HG03565 (cell line): Measurements from ENCODE around the gene NXN.
"Not testable (repeated sequence)": the region's sequence is repeated elsewhere in the genome, so short reads cannot be mapped to it uniquely, and the experiment has no call there.

Source experiments
- ATAC-seq: cut with Tn5 transposase; IDR thresholded peaks from one replicate; pipeline ENCODE4 v1.9.1; 2021; ENCODE audit warnings: mild to moderate bottlenecking, moderate library complexity; ENCODE audit not compliant: unreplicated experiment

The NXN gene

GRCh38 chr17:980406-981291 lies 1.1 kb upstream of the NXN start:
- no peak for ATAC-seq

- ATAC-seq, result no peak
These were observed 401 bp downstream of the NXN start for GRCh38 chr17:979212-979538.

- ATAC-seq, result no peak
These were observed 1.2 kb downstream of the NXN start for GRCh38 chr17:978103-979093.

GRCh38 chr17:977166-977565 lies 2.4 kb downstream of the NXN start:
- no peak for ATAC-seq

GRCh38 chr17:976312-976711 lies 3.3 kb downstream of the NXN start:
- no peak for ATAC-seq

GRCh38 chr17:975371-975915 lies 4.1 kb downstream of the NXN start:
- ATAC-seq, result no peak

- not testable (repeated sequence) for ATAC-seq
These were observed 4.8 kb downstream of the NXN start for GRCh38 chr17:974778-975177.

- ATAC-seq, result no peak
These were observed 6.5 kb downstream of the NXN start for GRCh38 chr17:973053-973452.

- not testable (repeated sequence) for ATAC-seq
These were observed 7.7 kb downstream of the NXN start for GRCh38 chr17:971861-972260.

GRCh38 chr17:970364-970763 lies 9.2 kb downstream of the NXN start:
- no peak for ATAC-seq

GRCh38 chr17:969811-970355 lies 9.7 kb downstream of the NXN start:
- no peak for ATAC-seq

- ATAC-seq, result no peak
These were observed 10.5 kb downstream of the NXN start for GRCh38 chr17:968812-969730.

- no peak for ATAC-seq
These were observed 12.5 kb downstream of the NXN start for GRCh38 chr17:967122-967521.

- no peak for ATAC-seq
These were observed 14.1 kb downstream of the NXN start for GRCh38 chr17:965311-965989.

GRCh38 chr17:964876-965275 lies 14.7 kb downstream of the NXN start:
- ATAC-seq, result no peak

- no peak for ATAC-seq
These were observed 16.9 kb downstream of the NXN start for GRCh38 chr17:962670-963069.

GRCh38 chr17:962166-962565 lies 17.4 kb downstream of the NXN start:
- no peak for ATAC-seq

GRCh38 chr17:958712-959451 lies 20.7 kb downstream of the NXN start:
- no peak for ATAC-seq

GRCh38 chr17:957856-958421 lies 21.6 kb downstream of the NXN start:
- no peak for ATAC-seq
